ENCODE results near the gene C14orf93.

- TF ChIP-seq, protein P1, sequence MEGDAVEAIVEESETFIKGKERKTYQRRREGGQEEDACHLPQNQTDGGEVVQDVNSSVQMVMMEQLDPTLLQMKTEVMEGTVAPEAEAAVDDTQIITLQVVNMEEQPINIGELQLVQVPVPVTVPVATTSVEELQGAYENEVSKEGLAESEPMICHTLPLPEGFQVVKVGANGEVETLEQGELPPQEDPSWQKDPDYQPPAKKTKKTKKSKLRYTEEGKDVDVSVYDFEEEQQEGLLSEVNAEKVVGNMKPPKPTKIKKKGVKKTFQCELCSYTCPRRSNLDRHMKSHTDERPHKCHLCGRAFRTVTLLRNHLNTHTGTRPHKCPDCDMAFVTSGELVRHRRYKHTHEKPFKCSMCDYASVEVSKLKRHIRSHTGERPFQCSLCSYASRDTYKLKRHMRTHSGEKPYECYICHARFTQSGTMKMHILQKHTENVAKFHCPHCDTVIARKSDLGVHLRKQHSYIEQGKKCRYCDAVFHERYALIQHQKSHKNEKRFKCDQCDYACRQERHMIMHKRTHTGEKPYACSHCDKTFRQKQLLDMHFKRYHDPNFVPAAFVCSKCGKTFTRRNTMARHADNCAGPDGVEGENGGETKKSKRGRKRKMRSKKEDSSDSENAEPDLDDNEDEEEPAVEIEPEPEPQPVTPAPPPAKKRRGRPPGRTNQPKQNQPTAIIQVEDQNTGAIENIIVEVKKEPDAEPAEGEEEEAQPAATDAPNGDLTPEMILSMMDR (IDR thresholded peaks at IDR 0.05), result no peak
- TF ChIP-seq EP300 (IDR thresholded peaks at IDR 0.05) (no peak), POLR2AphosphoS5 (IDR thresholded peaks at IDR 0.05) (no peak), POLR2A (IDR thresholded peaks at IDR 0.05; ENCODE audit: low read depth) (no peak)
These were observed 24.0 kb upstream of the C14orf93 start for GRCh38 chr14:23033801-23034497.

Data from esophagus muscularis mucosa (tissue), 4 donors.